Measurements from ENCODE around the gene PPP1R9A.

PPP1R9A gene

DNA sequence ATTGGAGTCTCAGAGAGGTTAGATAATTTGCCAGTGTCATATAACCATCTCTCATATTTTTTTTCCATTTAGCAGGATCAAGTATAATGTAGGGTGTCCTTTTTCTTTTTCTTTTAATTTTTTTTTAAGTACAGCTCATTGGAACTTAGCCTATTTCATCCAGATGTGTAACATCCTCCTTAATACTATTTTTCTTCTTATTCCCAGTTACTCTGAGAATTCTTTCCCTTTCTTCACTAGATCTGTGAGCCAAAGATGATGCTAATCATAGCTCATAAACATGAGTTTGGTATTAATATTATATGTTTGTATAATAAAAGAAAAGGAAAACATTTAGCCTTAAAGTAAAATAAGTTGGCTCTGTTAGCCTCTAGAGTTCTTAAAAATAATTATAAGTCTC is 32.8 kb downstream of the PPP1R9A start:
- H3K27me3 ChIP-seq: no peaks in the 10 kb centered on the region
- TF ChIP-seq Cebpa-rat (IDR thresholded peaks at IDR 0.05): no peak
- H3K4me2 ChIP-seq: no peak overlapping the region
- H3K9me3 ChIP-seq: no peaks in the 10 kb centered on the region
- H3K4me3 ChIP-seq: no peak overlapping the region
- no peak overlapping the region for H3K27ac ChIP-seq
- H3K36me3 ChIP-seq: no peaks in the 10 kb centered on the region
- H3K4me1 ChIP-seq: peaks cover 6% of the 10 kb centered on the region; the same call in 1 of the 2 replicates
- no peaks in the 10 kb centered on the region for H4K20me1 ChIP-seq
- no peak overlapping the region for H3K9ac ChIP-seq

DNA sequence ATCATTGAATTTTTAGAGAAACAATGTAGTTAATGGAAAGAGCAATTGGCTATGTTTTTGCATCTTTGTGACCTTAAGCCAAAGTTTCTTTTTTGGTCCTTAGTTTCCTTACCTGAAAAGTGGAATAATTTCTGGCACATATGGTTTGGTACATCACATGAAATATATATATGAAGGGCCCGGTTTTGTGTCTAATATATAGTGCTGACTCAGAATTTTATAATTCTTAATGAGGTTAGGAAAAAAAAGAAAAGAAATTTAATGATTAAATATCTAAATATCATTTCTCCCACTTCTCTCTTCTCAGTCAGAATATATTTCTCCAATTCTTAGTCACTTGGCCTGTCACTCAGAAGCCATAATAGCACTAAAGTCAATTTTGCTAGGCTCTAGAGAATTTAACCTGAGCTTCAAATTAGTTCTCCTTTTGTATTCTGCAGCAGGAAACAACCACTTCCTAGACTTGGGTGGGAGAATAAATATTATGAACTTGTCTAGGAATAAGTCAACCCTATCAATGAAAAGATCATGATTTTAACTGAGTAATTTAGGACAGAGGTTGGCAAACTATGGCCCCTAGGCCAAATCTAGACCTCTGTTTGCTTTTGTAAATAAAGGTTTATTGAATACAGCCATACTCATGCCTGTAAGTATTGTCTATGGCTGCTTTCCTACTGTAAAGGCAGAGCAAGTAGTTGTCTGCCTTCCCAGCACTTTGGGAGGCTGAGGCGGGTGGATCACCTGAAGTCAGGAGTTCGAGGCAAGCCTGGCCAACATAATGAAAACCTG is 34.6 kb downstream of the PPP1R9A start:
- H3K36me3 ChIP-seq: no peaks in the 10 kb centered on the region
- no peak for TF ChIP-seq Cebpa-rat (IDR thresholded peaks at IDR 0.05)
- H3K4me2 ChIP-seq: no peak overlapping the region
- no peak overlapping the region for H3K27ac ChIP-seq
- no peaks in the 10 kb centered on the region for H3K27me3 ChIP-seq
- no peaks in the 10 kb centered on the region for H4K20me1 ChIP-seq
- H3K4me1 ChIP-seq: peaks cover 6% of the 10 kb centered on the region; the same call in 1 of the 2 replicates
- no peak overlapping the region for H3K9ac ChIP-seq
- H3K4me3 ChIP-seq: no peak overlapping the region
- no peaks in the 10 kb centered on the region for H3K9me3 ChIP-seq

DNA sequence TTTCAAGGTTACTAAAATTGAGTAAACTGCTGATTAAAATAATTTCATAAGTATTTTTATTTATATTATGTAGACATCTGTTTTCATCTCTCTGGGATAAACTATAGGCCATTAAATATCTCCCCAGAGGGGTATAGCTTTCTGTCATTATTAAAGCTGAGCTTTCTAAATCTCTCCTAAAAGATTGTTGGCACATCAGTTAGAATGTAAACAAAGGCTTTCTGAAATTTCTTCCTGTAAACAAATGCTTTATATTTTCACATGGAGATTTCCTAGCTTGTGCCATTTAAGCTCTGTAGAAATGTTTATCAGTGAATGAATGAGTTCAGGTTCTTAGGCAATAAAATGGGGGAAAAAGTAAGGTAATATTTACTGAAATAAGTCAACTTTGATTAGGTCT is 35.7 kb downstream of the PPP1R9A start:
- no peak overlapping the region for H3K4me2 ChIP-seq
- no peak overlapping the region for H3K4me3 ChIP-seq
- no peaks in the 10 kb centered on the region for H4K20me1 ChIP-seq
- no peak for TF ChIP-seq Cebpa-rat (IDR thresholded peaks at IDR 0.05)
- no peaks in the 10 kb centered on the region for H3K27me3 ChIP-seq
- no peaks in the 10 kb centered on the region for H3K9me3 ChIP-seq
- no peaks in the 10 kb centered on the region for H3K36me3 ChIP-seq
- peaks cover 6% of the 10 kb centered on the region; the same call in 1 of the 2 replicates for H3K4me1 ChIP-seq
- no peak overlapping the region for H3K9ac ChIP-seq
- H3K27ac ChIP-seq: no peak overlapping the region

DNA sequence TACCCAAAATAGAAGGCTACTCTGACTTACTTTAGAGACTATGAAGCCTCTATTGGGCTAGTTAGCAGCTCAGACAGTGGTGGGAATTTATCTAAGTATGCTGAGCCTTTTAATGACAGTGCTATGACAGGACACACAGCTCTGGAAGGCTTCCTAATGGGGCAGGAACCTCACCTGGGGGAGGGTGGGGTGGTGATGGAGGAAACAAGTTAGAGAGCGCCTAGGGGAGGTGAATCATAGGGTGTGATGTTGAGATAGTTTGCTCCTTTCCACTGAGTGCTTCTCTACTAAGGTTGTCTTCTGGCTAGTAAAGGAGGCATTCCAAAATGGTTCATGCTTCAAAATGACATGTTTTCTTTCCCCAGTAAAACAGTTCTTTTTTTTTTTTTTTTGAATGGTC is 42.1 kb downstream of the PPP1R9A start:
- Histone ChIP-seq H3K27ac (no peak overlapping the region), H3K36me3 (no peaks in the 10 kb centered on the region), H3K9ac (no peak overlapping the region), H3K9me3 (no peaks in the 10 kb centered on the region), H3K27me3 (no peaks in the 10 kb centered on the region), H3K4me1 (no peaks in the 10 kb centered on the region), H3K4me3 (no peak overlapping the region), H4K20me1 (no peaks in the 10 kb centered on the region), H3K4me2 (no peak overlapping the region)
- TF ChIP-seq Cebpa-rat (IDR thresholded peaks at IDR 0.05): no peak

DNA sequence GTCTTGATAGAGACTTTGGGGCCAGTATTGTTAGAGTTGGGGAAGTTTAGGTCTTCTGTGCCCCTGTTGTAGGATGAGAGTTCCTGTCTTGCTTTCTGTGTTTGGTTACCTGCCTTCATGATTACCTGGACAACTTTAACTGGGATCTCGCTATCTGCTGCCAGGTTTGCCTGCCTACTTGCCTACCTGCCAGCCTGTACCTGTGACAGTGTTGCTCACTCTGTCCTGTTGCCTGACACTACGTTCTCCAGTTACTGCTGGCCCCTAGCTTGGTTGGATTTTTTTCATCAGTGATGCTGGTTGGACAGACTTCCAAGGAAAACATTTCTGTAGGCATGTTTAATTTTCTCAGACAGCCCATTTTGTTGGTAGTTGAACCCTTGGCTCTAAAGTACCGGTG is 48.4 kb downstream of the PPP1R9A start:
- H3K4me1 ChIP-seq: no peaks in the 10 kb centered on the region

DNA sequence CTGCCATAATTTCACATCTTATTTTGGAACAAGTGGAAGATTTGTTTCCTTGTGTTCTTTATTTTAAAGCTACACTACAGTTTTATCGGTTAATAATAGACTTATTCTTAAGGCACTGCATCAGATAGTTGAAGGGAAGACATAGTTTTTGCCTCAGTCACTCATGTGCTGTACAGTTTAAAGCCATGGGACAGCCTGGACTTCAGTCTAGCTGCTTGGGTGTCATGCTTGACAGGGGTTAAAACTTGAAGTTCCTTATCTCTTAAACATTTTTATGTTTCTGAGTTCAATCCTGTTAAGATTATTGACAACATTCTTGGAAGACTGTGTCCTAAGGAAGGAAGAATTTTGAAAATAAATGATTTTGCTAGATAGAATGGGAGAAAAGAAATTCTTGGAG is 49.7 kb downstream of the PPP1R9A start:
- TF ChIP-seq Cebpa-rat (IDR thresholded peaks at IDR 0.05): no peak
- no peaks in the 10 kb centered on the region for H3K36me3 ChIP-seq
- H3K4me3 ChIP-seq: no peak overlapping the region
- no peak overlapping the region for H3K27ac ChIP-seq
- no peak overlapping the region for H3K9ac ChIP-seq
- no peaks in the 10 kb centered on the region for H3K27me3 ChIP-seq
- H3K4me1 ChIP-seq: no peaks in the 10 kb centered on the region
- no peak overlapping the region for H3K4me2 ChIP-seq
- H4K20me1 ChIP-seq: no peaks in the 10 kb centered on the region
- H3K9me3 ChIP-seq: no peaks in the 10 kb centered on the region

More for the DNA sequence above, 48.4 kb downstream of the PPP1R9A start:
- Histone ChIP-seq H4K20me1 (no peaks in the 10 kb centered on the region), H3K4me3 (no peak overlapping the region), H3K4me2 (no peak overlapping the region), H3K36me3 (no peaks in the 10 kb centered on the region), H3K9me3 (no peaks in the 10 kb centered on the region), H3K9ac (no peak overlapping the region), H3K27me3 (no peaks in the 10 kb centered on the region), H3K27ac (no peak overlapping the region)
- no peak for TF ChIP-seq Cebpa-rat (IDR thresholded peaks at IDR 0.05)

DNA sequence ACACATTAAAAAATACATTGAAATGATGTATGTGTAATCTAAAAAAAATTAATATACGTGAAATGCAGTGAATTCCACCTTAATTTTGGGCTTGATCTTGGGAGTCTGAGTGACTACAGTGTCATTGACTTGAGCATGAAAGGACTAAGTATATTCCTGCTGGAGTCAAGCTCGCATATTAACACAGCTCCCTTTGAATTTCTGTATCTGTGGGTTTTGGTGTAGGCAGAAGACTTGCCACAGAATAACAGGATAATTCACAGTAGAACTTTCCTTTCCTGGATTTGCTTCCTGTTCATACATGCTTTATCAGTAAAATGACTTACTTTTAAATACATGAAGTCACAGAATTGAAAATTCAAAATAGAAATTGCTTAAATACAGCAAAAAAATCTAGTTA is 55.3 kb downstream of the PPP1R9A start:
- Histone ChIP-seq H3K9ac (no peak overlapping the region), H3K4me3 (no peak overlapping the region), H3K36me3 (no peaks in the 10 kb centered on the region), H4K20me1 (no peaks in the 10 kb centered on the region), H3K4me1 (no peaks in the 10 kb centered on the region), H3K4me2 (no peak overlapping the region), H3K27me3 (no peaks in the 10 kb centered on the region), H3K9me3 (peaks cover 6% of the 10 kb centered on the region; the same call in 1 of the 2 replicates), H3K27ac (no peak overlapping the region)
- TF ChIP-seq Cebpa-rat (IDR thresholded peaks at IDR 0.05): no peak

DNA sequence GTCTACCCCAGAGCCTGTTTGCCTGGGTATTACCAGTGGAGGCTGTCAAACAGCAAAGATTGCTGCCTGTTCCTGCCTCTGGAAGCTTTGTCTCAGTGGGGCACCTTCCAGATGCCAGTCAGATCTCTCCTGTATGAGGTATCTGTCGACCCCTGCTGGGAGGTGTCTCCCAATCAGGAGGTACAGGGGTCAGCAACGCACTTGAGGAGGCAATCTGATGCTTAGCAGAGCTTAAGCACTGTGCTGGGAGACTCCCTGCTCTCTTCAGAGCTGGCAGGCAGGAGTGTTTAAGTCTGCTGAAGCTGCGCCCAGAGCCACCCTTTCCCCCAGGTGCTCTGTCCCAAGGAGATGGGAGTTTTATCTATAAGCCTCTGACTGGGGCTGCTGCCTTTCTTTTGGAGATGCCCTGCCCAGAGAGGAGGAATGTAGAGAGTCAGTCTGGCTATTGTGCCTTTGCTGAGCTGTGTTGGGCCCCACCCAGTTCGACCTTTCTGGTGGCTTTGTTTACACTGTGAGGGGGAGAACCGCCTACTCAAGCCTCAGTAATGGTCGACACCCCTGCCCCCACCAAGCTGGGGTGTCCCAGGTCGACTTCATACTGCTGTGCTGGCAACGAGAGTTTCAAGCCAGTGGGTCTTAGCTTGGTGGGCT is 62.2 kb downstream of the PPP1R9A start:
- H3K4me1 ChIP-seq: no peaks in the 10 kb centered on the region
- no peak overlapping the region for H3K27ac ChIP-seq
- no peaks in the 10 kb centered on the region for H3K36me3 ChIP-seq
- H3K4me3 ChIP-seq: no peak overlapping the region
- no peak for TF ChIP-seq Cebpa-rat (IDR thresholded peaks at IDR 0.05)
- no peaks in the 10 kb centered on the region for H3K27me3 ChIP-seq
- no peak overlapping the region for H3K9ac ChIP-seq
- H3K9me3 ChIP-seq: peaks cover 6% of the 10 kb centered on the region; the same call in 1 of the 2 replicates
- no peak overlapping the region for H3K4me2 ChIP-seq
- H4K20me1 ChIP-seq: no peaks in the 10 kb centered on the region

DNA sequence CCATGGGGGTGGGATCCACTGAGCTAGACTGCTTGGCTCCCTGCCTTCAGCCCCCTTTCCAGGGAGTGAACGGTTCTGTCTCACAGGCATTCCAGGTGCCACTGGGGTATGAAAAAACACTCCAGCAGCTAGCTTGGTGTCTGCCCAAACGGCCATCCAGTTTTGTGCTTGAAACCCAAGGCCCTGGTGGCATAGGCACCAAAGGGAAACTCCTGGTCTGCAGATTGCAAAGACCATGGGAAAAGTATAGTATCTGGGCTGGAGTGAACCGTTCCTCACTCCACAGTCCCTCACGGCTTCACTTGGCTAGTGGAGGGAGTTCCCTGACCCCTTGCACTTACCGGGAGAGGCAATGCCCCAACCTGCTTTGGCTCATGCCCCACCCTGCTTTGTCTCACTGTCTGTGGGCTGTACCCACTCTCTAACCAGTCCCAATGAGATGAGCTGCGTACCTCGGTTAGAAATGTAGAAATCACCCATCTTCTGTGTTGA is 62.7 kb downstream of the PPP1R9A start:
- Histone ChIP-seq H3K27me3 (no peaks in the 10 kb centered on the region), H4K20me1 (no peaks in the 10 kb centered on the region), H3K9ac (no peak overlapping the region), H3K9me3 (peaks cover 4% of the 10 kb centered on the region; the same call in 1 of the 2 replicates), H3K4me1 (no peaks in the 10 kb centered on the region), H3K4me2 (no peak overlapping the region), H3K27ac (no peak overlapping the region), H3K36me3 (no peaks in the 10 kb centered on the region), H3K4me3 (no peak overlapping the region)
- TF ChIP-seq Cebpa-rat (IDR thresholded peaks at IDR 0.05): no peak

Data from BLaER1 (cell line).